Mucosa of descending colon (tissue), 3 donors: ENCODE measurements around the gene CREB3L1. TPM values are rescaled to one million over a fixed set of nuclear protein-coding genes. Genes with fewer than 3 reads are reported as not detected.

Experiments
- ATAC-seq: fragments of 200-7000 bp; cut with Tn5 transposase; one replicate; pipeline ENCODE4 v1.9.1; 2020; ENCODE audit warnings: mild to moderate bottlenecking, moderate library complexity
- DNase-seq, 3 donors: peaks; one replicate each; pipeline ENCODE4 v3.0.0-alpha.2; 2020
- H3K36me3 ChIP-seq: fragments of 200-600 bp; one replicate; pipeline ENCODE4 v1.8.0; 2021; ENCODE audit warnings: low read depth, mild to moderate bottlenecking
- H3K4me1 ChIP-seq: fragments of 200-600 bp; one replicate; pipeline ENCODE4 v1.8.0; 2021; ENCODE audit warnings: low read depth, mild to moderate bottlenecking
- H3K4me3 ChIP-seq: fragments of 200-600 bp; one replicate; pipeline ENCODE4 v1.8.0; 2021; ENCODE audit warnings: mild to moderate bottlenecking
- H3K9me3 ChIP-seq: fragments of 200-600 bp; one replicate; pipeline ENCODE4 v1.8.0; 2021; ENCODE audit warnings: mild to moderate bottlenecking
- intact Hi-C, 2 donors: fragments of 100-400 bp; cut with DNase I in 1 of 2; cut with micrococcal nuclease in 1 of 2; formaldehyde crosslinking; loops; one replicate each; pipeline versions ENCODE4 v1.11.0 to v1.11.1; 2022; cut with DNase I, micrococcal nuclease
- total RNA-seq, 3 donors: library from RNA; stranded (reverse); fragmentation: NEBNext Ultra II Directional in 2 of 3; extraction: Animal tissue kit (Norgen Biotek cat#: 25700) in 2 of 3; gene quantifications; one replicate each; pipeline versions ENCODE4 v1.2.1 to v1.2.4, GENCODE V29; 2021 to 2023
- TF ChIP-seq, protein P1 (sequence below): fragments of 200-600 bp; IDR thresholded peaks from one replicate; pipeline ENCODE4 v1.8.0; 2022; ENCODE audit warnings: antibody characterized with exemption, mild to moderate bottlenecking
- donor health status: DM: no; HTN: no; CAD: no; lungs with moderate emphysema.
- donor health status: DM: no; HTN: no; CAD: no.
- donor health status: DM: no; HTN: yes; CAD: no.

CREB3L1 gene
- total RNA-seq, 3 donors from 2014 or later = 52.7 to 140 (median 108) TPM

DNA sequence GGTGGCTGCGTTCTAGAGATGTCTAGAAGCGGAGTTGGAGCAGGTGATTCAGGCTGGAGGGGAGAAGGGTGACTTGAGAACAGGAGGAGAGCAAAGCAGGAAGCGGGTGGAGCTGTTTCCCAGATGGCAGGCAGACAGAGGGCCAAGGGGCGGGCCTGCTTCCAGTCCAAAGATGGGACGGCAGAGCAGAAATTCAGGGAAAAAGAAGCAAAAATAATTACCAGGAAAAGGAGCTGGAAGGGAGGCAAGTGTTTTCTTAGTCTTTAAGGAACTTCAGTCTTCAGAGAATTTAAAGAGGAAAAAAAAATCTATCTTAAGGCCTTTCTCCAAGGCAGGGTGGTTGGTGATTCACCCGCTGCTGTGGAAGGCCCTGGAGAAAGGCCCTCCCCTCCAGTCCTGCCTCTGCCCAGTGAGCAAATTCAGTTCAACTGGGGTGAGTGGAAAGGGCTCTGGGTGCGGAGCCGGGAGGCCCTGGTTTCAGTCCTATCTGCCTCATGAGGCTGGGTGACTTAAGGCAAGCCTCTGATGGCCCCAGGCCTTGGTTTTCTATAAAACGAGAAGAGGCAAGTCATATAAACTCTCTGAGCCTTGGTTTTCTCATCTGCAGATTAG lies 4.5 kb upstream of the CREB3L1 start:
- TF ChIP-seq, protein P1, sequence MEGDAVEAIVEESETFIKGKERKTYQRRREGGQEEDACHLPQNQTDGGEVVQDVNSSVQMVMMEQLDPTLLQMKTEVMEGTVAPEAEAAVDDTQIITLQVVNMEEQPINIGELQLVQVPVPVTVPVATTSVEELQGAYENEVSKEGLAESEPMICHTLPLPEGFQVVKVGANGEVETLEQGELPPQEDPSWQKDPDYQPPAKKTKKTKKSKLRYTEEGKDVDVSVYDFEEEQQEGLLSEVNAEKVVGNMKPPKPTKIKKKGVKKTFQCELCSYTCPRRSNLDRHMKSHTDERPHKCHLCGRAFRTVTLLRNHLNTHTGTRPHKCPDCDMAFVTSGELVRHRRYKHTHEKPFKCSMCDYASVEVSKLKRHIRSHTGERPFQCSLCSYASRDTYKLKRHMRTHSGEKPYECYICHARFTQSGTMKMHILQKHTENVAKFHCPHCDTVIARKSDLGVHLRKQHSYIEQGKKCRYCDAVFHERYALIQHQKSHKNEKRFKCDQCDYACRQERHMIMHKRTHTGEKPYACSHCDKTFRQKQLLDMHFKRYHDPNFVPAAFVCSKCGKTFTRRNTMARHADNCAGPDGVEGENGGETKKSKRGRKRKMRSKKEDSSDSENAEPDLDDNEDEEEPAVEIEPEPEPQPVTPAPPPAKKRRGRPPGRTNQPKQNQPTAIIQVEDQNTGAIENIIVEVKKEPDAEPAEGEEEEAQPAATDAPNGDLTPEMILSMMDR = no peak
- H3K4me1 ChIP-seq = peaks cover 59% of the 10 kb centered on the region
- DNase-seq (peak; percentile 80 to 84 (median 81)), ATAC-seq (peak; percentile 59)
- H3K9me3 ChIP-seq = no peaks in the 10 kb centered on the region
- H3K36me3 ChIP-seq = no peaks in the 10 kb centered on the region
- H3K4me3 ChIP-seq = no peak overlapping the region
- intact Hi-C loops = no loop called here

GRCh38 chr11:46273511-46274205 lies 3.8 kb upstream of the CREB3L1 start:
- intact Hi-C loops = no loop called here
- Histone ChIP-seq H3K36me3 (no peaks in the 10 kb centered on the region), H3K4me1 (peaks cover 55% of the 10 kb centered on the region), H3K4me3 (no peak overlapping the region), H3K9me3 (no peaks in the 10 kb centered on the region)
- peak; percentile 62 for ATAC-seq
- TF ChIP-seq, protein P1 = no peak
- DNase-seq = peak; percentile 69 to 76 (median 73)

GRCh38 chr11:46275964-46276641 lies 1.4 kb upstream of the CREB3L1 start:
- ATAC-seq = peak; percentile 23
- H3K4me3 ChIP-seq = no peak overlapping the region
- intact Hi-C loops = no loop called here

DNA sequence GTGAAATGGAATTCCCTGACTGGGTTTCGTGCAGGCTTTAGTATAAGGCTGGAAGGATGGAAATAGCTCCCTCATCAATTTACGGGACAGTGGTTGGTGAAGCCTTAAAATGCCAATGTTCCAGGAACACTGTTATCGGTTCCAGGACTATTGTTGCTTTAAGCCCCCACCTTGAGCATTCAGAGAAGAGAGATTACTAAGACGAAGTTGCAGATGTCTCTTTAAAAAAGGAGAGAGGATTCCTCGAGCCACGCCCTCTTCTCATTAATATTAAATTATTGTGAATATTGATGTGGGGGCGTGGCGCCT lies 195 bp upstream of the CREB3L1 start:
- intact Hi-C loops = no loop called here
- H3K9me3 ChIP-seq = no peaks in the 10 kb centered on the region
- H3K4me1 ChIP-seq = peaks cover 61% of the 10 kb centered on the region
- TF ChIP-seq, protein P1 = no peak
- no peak for DNase-seq
- no peaks in the 10 kb centered on the region for H3K36me3 ChIP-seq
- ATAC-seq = no peak
- H3K4me3 ChIP-seq = peak overlapping the region; percentile 55

More at GRCh38 chr11:46275964-46276641, 1.4 kb upstream of the CREB3L1 start:
- no peaks in the 10 kb centered on the region for H3K9me3 ChIP-seq
- peaks cover 64% of the 10 kb centered on the region for H3K4me1 ChIP-seq
- peak in 2 of 3 donors; percentile 68 to 85 for DNase-seq
- no peaks in the 10 kb centered on the region for H3K36me3 ChIP-seq
- TF ChIP-seq, protein P1 = no peak

- peak overlapping the region; percentile 55 for H3K4me3 ChIP-seq
- ATAC-seq (peak; percentile 48), DNase-seq (peak; percentile 84 to 90 (median 89))
- intact Hi-C loops = no loop called here
- TF ChIP-seq, protein P1 = peak; percentile 49
- peaks cover 52% of the 10 kb centered on the region for H3K4me1 ChIP-seq
- no peaks in the 10 kb centered on the region for H3K9me3 ChIP-seq
- H3K36me3 ChIP-seq = no peaks in the 10 kb centered on the region
Measured at GRCh38 chr11:46278387-46279125, 1.1 kb downstream of the CREB3L1 start.
